Measurements from ENCODE around the gene MYO1D. TPM values are rescaled to one million over a fixed set of nuclear protein-coding genes. Genes with fewer than 3 reads are reported as not detected.

The MYO1D gene
- total and polyA plus RNA-seq, 2 of the 13 experiments (the other 11 are each of a cell fraction or from before 2014, with no cell fraction given) = 13.2 to 17.3 TPM

DNA sequence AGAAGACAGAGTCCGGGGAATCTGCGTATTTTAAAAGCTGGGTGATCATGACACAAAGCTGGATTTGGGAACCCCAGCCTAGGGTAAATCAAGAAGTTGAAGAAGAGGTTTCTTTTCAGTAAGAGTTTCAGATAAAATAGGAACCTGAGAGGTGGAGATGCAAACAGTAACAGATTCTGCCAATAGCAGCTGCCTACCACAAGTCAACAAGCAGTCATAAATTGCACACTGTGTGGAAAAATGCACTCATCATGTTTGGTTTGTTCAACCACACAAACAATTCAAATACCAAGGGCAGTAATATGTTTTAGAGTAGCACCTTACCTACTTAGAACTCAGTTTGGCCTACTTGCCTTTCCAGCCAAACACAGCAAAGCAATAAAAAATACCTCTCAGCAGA is 14.0 kb downstream of the MYO1D start:
- Histone ChIP-seq H3K79me2 (ENCODE audit: insufficient read depth, low read length) (no peaks in the 10 kb centered on the region), H3K9me3 (ENCODE audit: low read length) (no peaks in the 10 kb centered on the region), H3K4me2 (ENCODE audit: low read depth, low read length) (no peak overlapping the region), H3K27ac (ENCODE audit: extremely low read length, insufficient read depth, low read length) (no peak overlapping the region), H4K20me1 (ENCODE audit: insufficient read depth, low read length) (no peaks in the 10 kb centered on the region; the same call in 1 of the 2 replicates), H3K9ac (ENCODE audit: insufficient read depth, low read depth, low read length) (no peak overlapping the region), H3K4me1 (ENCODE audit: insufficient read depth, low read length) (no peaks in the 10 kb centered on the region), H3K4me3 (replicated peaks in 1 of 3; ENCODE audit: insufficient read depth in 1 of 3, low read depth in 2 of 3, low read length in 3 of 3) (no peak overlapping the region), H2AFZ (ENCODE audit: low read length) (no peak overlapping the region), H3K27me3 (ENCODE audit: control insufficient read depth in 1 of 2, insufficient read depth in 2 of 2, low read length in 2 of 2) (no peaks in the 10 kb centered on the region), H3K36me3 (replicated peaks in 1 of 2; ENCODE audit: control insufficient read depth in 1 of 2, insufficient read depth in 2 of 2, low read length in 2 of 2) (no peaks in the 10 kb centered on the region)
- intact Hi-C loops (cut with micrococcal nuclease; ENCODE audit: unreplicated experiment) = no loop called here
- in situ Hi-C loops (cut with HindIII; ENCODE audit: extremely low pct_ligation_motif_present, low pct_unique_long_range_greater_than_20kb) = no loop called here
- ChIA-PET POLR2A (no interaction called here), CTCF (ENCODE audit: low intra/inter-chr PET ratio, low total read pairs) (no interaction called here)
- WGBS (ENCODE audit: low lambda C conversion rate) = 94% methylated on average over 2 of the region's 2 CpGs
- no TSS peak for BruUV-seq (replicated peaks)
- DNase-seq (ENCODE audit: low spot score) = no peak
- FAIRE-seq = no peak
- ATAC-seq = no peak
- TF ChIP-seq ZNF101 (CRISPR knock-in tag; IDR thresholded peaks at IDR 0.05; ENCODE audit: borderline replicate concordance, low read depth) (no peak), ZNF225 (CRISPR knock-in tag; IDR thresholded peaks at IDR 0.05) (no peak), CBX5 (CRISPR knock-in tag; IDR thresholded peaks at IDR 0.05; ENCODE audit: borderline replicate concordance) (no peak), ERF (CRISPR knock-in tag; IDR thresholded peaks at IDR 0.05) (no peak), JUND (CRISPR knock-in tag; IDR thresholded peaks at IDR 0.05) (no peak), LRRFIP1 (CRISPR knock-in tag; conservative IDR thresholded peaks at IDR 0.05) (no peak)
- TF ChIP-seq, protein P1, sequence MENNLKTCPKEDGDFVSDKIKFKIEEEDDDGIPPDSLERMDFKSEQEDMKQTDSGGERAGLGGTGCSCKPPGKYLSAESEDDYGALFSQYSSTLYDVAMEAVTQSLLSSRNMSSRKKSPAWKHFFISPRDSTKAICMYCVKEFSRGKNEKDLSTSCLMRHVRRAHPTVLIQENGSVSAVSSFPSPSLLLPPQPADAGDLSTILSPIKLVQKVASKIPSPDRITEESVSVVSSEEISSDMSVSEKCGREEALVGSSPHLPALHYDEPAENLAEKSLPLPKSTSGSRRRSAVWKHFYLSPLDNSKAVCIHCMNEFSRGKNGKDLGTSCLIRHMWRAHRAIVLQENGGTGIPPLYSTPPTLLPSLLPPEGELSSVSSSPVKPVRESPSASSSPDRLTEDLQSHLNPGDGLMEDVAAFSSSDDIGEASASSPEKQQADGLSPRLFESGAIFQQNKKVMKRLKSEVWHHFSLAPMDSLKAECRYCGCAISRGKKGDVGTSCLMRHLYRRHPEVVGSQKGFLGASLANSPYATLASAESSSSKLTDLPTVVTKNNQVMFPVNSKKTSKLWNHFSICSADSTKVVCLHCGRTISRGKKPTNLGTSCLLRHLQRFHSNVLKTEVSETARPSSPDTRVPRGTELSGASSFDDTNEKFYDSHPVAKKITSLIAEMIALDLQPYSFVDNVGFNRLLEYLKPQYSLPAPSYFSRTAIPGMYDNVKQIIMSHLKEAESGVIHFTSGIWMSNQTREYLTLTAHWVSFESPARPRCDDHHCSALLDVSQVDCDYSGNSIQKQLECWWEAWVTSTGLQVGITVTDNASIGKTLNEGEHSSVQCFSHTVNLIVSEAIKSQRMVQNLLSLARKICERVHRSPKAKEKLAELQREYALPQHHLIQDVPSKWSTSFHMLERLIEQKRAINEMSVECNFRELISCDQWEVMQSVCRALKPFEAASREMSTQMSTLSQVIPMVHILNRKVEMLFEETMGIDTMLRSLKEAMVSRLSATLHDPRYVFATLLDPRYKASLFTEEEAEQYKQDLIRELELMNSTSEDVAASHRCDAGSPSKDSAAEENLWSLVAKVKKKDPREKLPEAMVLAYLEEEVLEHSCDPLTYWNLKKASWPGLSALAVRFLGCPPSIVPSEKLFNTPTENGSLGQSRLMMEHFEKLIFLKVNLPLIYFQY (CRISPR knock-in tag; IDR thresholded peaks at IDR 0.05; ENCODE audit: borderline replicate concordance) = no peak
- TF ChIP-seq, protein P2, sequence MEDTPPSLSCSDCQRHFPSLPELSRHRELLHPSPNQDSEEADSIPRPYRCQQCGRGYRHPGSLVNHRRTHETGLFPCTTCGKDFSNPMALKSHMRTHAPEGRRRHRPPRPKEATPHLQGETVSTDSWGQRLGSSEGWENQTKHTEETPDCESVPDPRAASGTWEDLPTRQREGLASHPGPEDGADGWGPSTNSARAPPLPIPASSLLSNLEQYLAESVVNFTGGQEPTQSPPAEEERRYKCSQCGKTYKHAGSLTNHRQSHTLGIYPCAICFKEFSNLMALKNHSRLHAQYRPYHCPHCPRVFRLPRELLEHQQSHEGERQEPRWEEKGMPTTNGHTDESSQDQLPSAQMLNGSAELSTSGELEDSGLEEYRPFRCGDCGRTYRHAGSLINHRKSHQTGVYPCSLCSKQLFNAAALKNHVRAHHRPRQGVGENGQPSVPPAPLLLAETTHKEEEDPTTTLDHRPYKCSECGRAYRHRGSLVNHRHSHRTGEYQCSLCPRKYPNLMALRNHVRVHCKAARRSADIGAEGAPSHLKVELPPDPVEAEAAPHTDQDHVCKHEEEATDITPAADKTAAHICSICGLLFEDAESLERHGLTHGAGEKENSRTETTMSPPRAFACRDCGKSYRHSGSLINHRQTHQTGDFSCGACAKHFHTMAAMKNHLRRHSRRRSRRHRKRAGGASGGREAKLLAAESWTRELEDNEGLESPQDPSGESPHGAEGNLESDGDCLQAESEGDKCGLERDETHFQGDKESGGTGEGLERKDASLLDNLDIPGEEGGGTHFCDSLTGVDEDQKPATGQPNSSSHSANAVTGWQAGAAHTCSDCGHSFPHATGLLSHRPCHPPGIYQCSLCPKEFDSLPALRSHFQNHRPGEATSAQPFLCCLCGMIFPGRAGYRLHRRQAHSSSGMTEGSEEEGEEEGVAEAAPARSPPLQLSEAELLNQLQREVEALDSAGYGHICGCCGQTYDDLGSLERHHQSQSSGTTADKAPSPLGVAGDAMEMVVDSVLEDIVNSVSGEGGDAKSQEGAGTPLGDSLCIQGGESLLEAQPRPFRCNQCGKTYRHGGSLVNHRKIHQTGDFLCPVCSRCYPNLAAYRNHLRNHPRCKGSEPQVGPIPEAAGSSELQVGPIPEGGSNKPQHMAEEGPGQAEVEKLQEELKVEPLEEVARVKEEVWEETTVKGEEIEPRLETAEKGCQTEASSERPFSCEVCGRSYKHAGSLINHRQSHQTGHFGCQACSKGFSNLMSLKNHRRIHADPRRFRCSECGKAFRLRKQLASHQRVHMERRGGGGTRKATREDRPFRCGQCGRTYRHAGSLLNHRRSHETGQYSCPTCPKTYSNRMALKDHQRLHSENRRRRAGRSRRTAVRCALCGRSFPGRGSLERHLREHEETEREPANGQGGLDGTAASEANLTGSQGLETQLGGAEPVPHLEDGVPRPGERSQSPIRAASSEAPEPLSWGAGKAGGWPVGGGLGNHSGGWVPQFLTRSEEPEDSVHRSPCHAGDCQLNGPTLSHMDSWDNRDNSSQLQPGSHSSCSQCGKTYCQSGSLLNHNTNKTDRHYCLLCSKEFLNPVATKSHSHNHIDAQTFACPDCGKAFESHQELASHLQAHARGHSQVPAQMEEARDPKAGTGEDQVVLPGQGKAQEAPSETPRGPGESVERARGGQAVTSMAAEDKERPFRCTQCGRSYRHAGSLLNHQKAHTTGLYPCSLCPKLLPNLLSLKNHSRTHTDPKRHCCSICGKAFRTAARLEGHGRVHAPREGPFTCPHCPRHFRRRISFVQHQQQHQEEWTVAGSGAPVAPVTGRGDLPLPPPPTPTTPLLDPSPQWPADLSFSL (CRISPR knock-in tag; IDR thresholded peaks at IDR 0.05) = no peak
- TF ChIP-seq, protein P3, sequence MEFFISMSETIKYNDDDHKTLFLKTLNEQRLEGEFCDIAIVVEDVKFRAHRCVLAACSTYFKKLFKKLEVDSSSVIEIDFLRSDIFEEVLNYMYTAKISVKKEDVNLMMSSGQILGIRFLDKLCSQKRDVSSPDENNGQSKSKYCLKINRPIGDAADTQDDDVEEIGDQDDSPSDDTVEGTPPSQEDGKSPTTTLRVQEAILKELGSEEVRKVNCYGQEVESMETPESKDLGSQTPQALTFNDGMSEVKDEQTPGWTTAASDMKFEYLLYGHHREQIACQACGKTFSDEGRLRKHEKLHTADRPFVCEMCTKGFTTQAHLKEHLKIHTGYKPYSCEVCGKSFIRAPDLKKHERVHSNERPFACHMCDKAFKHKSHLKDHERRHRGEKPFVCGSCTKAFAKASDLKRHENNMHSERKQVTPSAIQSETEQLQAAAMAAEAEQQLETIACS (CRISPR knock-in tag; IDR thresholded peaks at IDR 0.05) = no peak

Data from HepG2 (cell line).